ENCODE results near the gene ADGRD1.
A peak's percentile ranks its signal among the peaks of the same experiment; 100 is the strongest.
"Not testable (repeated sequence)": the region's sequence is repeated elsewhere in the genome, so short reads cannot be mapped to it uniquely, and the experiment has no call there.

ADGRD1 gene

DNA sequence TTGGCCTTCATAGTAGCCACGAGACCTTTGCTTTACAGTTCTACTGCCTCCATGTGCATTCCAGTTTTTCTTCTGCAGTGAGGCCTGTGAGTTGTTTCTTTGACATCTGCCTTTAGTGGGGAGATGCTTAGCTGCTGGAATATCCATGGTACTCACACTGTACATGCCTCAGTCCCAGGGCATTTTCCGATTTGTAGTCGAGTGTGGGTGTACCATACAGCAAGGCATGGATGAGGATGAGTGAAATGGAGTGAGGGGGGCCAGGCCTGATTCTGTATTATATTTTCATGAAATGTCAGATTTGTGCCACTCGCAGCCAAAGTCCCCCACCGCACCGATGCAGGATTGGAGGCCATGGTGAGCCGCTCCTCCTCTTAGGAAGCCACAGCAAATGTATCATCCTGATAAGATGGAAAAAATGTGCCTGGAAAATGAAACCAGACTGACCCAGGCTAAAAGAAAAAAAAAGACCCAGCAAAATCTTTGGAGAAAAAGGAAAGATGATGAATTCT lies 173.0 kb downstream of the ADGRD1 start:
- no peak for DNase-seq

DNA sequence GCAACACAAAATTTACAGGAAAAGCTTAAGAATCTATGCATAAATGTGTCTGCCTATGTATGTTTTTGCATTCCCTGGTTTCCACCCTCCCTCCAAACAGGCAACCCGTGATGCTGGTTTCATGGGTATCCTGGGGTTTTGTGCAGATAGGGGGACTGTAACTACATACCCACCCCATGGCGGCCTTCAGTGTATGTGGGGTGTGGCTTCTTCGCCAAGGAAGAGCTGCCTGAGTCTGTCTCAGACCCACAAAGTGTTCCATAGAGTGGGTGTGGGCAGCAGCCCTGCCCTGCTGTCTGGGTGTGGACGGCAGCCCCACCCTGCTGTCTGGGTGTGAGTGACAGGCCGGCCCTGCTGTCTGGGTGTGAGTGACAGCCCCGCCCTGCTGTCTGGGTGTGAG lies 174.8 kb downstream of the ADGRD1 start:
- DNase-seq: no peak

GRCh38 chr12:131128966-131129619 lies 175.4 kb downstream of the ADGRD1 start:
- DNase-seq: not testable (repeated sequence)

DNA sequence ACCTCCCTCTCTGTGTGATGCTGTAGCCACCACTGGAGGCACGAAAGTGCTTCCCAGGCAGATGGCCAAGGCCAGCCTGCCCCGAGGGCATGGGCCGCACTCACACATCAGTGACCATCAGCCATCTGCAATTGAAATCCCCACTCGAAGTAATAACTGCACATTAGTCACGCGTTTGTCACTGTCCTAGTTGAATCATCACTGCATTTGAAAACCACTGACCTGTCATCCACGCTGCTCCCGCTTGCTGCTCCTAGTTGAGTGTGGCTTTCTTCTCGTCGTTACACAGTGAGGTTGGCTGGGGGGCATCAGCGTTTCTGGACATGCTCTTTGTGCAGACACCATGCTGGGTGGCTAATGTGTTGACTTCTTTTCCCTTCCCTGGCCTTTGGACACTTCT lies 176.1 kb downstream of the ADGRD1 start:
- DNase-seq: no peak

DNA sequence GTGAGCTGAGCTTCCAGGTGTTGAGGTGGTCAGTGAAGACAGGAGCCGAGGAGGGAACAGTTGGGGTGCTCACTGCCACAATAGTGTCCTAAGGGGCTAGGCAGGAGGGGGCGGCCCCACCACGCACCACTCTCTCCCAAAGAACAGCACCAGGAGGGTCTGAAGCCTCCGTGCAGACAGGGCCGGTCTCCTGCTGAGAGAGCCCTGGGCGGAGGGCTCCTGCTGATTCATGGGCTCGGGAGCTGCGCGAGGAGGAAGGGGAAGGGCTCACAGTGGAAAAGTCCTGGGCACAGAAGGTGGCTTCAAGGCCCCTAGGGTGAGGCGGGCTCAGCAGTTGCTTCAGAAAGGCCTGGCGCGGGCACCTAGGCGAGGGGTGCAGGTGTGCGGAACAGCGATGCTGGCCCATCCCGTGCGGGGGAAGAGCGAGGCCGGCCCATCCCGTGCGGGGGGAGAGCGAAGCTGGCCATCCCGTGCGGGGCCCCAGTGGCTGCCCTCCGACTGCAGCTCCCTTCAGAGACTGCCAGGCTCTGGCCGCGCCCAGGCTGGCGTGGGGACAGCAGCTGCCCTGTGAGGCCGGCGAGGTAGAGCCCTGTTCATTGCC lies 176.7 kb downstream of the ADGRD1 start:
- no peak for DNase-seq

GRCh38 chr12:131131077-131131807 lies 177.5 kb downstream of the ADGRD1 start:
- DNase-seq: no peak

GRCh38 chr12:131131808-131132117 lies 178.1 kb downstream of the ADGRD1 start:
- no peak for DNase-seq

- peak; percentile 90 for DNase-seq
Observed at GRCh38 chr12:131132118-131132892, 178.6 kb downstream of the ADGRD1 start.

GRCh38 chr12:131133015-131133905 lies 179.6 kb downstream of the ADGRD1 start:
- DNase-seq: no peak

DNA sequence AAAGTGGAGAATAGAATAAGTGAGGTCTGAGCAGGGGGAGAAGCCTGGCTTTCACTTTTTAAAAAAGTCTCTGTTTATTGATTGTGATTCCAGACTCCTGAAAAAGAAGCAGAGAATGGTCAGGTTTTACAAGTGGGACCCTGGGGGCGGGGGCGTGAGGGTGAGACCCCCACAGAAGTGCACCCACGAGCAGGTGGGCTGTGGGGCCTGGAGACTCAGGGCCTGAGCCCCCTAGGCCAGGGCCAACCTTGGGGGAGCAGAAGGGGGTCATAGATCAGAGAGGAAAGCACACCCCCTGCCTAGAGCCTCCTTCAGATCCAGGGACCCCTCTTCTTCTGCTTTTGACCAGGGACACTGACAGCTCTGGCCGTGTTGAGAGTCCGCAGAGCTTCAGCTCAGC lies 180.3 kb downstream of the ADGRD1 start:
- DNase-seq: peak; percentile 22

- DNase-seq: peak; percentile 53
Observed at GRCh38 chr12:131134523-131135310, 181.0 kb downstream of the ADGRD1 start.

DNA sequence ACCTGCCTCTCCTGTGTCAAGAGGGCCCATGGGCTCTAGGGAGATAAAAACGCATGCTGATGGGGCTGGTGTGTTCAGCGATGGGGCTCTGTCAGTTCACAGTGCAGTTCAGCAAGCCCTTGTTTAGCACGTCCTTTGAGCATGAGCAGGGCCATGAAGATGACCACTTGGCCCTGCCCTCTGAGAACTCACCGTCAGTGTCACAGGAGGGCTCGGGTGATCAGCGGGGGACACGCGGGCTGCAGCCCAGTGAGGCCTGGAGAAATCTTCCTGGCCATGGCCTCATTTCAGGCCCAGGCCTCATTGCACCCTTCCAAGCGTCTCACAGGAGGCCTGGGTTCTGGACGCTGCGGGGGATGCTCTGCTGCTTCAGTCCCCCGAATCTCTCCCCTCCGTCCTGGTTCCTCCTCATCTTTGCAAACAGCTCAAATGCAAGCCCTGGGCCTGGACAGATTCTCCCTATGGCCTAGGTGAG lies 181.6 kb downstream of the ADGRD1 start:
- peak; percentile 50 for DNase-seq

DNA sequence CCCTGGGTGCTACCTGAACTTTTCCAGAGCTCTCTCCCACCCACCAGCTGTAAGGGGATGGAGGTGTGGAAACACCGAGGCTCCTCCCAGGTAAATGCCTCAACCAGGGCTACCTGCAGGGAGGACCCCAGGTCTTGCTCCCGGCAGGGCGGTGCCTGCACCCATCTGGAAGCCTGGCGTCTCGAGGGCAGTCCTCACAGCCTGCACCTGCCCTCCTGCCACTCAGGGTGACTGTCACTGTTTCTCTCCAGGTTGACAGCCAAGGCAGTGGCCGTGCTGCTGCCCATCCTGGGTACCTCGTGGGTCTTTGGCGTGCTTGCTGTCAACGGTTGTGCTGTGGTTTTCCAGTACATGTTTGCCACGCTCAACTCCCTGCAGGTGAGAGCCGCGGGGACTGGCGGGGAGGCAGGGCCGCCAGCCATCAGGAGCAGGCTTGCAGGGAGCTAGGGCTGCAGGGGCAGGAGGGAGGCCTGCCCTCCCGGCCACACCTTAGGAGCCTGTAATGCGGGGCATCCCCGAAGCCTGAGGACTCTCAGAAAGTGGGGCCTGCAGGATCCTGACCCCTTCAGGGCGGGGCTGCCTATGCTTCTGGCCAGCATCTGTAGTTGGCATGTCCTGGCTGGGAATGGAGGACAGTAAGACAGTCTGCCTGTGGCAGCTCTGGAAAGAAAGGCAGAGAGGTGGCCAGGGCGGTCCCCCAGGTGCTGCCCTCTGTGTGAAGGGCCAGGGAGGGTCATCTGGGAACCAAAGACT lies 182.3 kb downstream of the ADGRD1 start:
- peak; percentile 54 for DNase-seq

DNA sequence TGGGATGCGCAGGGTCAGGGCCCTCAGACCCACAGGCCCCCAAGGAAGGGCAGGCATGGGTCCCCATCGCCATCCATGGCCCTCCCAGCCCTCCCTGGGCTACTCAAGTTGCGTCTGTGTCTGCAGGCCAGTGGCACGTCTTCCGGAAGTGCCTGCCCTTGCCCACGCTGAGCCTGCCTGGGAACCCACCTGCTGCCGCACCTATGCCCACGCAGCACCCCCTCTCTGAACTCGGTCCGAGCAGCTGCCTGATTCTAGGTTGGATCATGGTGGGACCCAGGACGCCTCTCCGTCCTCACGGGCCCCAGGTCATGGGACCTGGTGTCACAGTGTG lies 182.8 kb downstream of the ADGRD1 start:
- DNase-seq: peak; percentile 42

DNA sequence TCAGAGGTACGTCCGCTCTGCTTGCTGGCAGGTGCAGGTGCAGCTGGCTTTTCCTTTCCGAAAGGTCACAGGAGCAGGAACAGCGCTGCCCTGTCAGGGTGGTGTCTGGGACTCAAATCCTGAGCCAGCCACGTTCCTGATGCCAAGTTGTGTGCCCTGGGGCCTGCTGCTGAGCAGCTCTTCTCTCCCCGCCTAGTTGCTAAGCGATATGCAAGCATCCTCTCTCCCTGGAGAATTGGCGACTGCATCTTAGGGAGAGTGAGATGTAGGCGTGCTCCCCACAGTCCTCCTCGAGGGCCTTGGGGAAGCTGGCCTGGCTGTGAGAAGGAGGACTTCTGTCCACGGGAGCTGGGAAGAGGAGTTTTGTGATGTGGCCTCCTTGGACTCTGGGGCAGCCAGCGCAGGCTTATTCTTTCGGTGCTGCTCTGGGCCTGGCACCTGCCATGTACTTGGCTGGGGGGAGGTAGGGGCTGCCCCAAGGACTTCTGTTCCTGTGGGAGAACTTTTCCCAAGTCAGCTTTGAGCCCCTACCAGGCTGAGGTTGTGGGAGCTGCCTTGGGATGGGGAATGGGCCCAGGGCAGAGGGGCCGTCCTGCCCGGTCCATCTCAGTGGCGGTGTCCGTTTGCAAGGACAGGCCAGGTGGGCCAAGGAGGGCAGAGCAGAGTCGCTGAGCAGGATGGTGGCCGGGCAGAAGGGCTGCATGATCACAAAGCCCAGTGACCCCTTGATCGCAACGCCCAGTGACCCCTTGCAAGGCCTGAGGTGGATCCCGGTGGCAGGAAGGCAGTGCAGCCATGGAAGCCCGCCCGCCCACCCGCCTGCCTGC lies 183.5 kb downstream of the ADGRD1 start:
- DNase-seq: peak; percentile 52

DNA sequence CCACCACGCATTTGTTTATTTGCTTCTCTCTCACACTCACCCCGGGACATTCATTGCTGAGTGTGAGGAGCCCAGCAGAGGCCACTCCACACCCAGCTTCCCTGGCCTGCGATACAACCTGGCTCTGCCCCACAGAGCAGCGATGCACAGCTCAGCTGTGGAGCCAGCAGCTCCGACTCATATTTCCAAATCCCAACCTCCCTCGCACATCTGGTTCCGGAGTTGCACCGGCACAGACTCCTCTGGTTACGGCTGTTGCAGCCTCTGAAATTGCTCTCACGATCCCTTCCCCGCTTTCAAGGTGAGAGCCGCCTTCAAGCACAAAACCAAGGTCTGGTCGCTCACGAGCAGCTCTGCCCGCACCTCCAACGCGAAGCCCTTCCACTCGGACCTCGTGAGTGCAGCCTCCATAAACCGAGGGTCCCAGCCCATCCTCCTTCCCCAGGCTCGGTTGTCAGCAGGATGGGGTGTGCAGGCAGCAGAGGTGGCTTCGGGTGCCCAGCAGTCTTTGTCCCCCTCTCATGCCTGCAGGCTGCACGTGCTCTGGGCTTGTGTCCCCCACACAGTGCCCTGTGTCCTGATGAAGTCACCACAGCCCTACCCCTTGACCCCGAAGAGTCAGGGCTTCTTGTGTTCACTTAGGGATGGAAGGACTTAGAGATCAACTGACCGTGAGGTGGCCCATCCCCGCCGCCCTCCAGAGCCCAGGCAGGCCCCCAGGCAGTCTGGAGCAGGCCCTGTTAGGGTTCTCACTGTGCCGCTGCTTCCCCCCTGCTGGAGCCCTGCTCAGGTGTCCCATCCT lies 184.3 kb downstream of the ADGRD1 start:
- DNase-seq: peak; percentile 51

DNA sequence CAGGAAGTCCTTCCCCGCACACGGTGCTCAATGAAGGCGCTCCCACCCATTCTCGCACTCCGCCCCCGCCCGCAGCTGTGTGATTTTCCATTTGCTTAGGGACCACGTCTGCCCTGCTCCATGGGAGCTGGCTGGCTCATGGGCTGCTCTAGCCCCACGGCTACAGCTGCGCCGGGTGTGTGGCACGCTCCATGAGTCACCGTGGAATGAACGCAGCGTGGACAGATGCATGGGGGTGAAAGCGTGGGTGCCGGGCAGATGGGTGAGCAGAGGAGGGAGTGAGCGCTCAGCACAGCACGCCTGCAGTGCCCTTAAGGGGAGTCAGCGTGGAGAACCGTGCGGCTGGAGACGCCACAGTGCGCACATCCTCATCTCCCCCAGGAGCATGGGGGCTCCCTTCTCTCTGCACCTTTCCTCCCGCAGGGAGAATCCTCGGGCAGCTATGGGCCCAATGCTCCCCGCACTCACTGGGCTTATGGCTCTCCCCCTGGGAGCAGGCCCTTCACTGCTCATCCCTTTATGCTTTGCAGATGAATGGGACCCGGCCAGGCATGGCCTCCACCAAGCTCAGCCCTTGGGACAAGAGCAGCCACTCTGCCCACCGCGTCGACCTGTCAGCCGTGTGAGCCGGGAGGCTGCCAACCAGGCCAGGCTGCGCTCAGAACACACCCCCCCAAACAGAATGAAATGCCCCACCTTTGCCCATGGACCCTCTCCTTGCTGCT lies 185.1 kb downstream of the ADGRD1 start:
- DNase-seq: peak; percentile 58

All from activated effector memory CD4-positive, alpha-beta T cell treated with anti-CD3 and anti-CD28 coated beads, Interleukin-2, amount 50 U/mL, for 16 hours (primary cell).